Naive thymus-derived CD8-positive, alpha-beta T cell (primary cell): ENCODE data around the gene C10orf95. TPM values are rescaled to one million over a fixed set of nuclear protein-coding genes. Genes with fewer than 3 reads are reported as not detected.
"Not testable (repeated sequence)": the region's sequence is repeated elsewhere in the genome, so short reads cannot be mapped to it uniquely, and the experiment has no call there.

Experiments
- ATAC-seq, 2 donors: fragments of 150-1000 bp; cut with Tn5 transposase in 1 of 2; sonication (Bioruptor Pico), chemical (Tn5 transposase) in 1 of 2; 1 replicate in 1 of 2; 2 replicates in 1 of 2; pipeline ENCODE4 v1.10.0; 2021; ENCODE audit warnings: mild to moderate bottlenecking in 2 of 2, moderate library complexity in 2 of 2
- POLR2A ChIA-PET: fragments of 350-600 bp; sonication (Branson Sonifier 250); formaldehyde crosslinking; loops from one replicate; lab custom pipeline; 2021; ENCODE audit warnings: antibody characterized with exemption; lab: Charles Lee
- DNase-seq, 10 donors: peaks; one replicate each; pipeline versions ENCODE4 v3.0.0 to v3.0.0-alpha.2; 2020 to 2022
- H3K27ac Mint-ChIP-seq, 10 donors: one replicate each; pipeline ENCODE4 v1.8.0; 2020 to 2022; ENCODE audit warnings: mild to moderate bottlenecking in 10 of 10, mixed read lengths in 10 of 10, moderate library complexity in 4 of 10, inconsistent platforms in 1 of 10
- H3K27me3 Mint-ChIP-seq, 5 donors: one replicate each; pipeline ENCODE4 v1.8.0; 2021 to 2022; ENCODE audit warnings: mixed read lengths in 5 of 5
- H3K36me3 Mint-ChIP-seq, 3 donors: one replicate each; pipeline ENCODE4 v1.8.0; 2020 to 2022; ENCODE audit warnings: mixed read lengths in 3 of 3, mild to moderate bottlenecking in 2 of 3, inconsistent platforms in 1 of 3
- H3K4me1 Mint-ChIP-seq, 4 donors: one replicate each; pipeline ENCODE4 v1.8.0; 2021 to 2022; ENCODE audit warnings: mixed read lengths in 4 of 4
- H3K4me3 Mint-ChIP-seq, 10 donors: one replicate each; pipeline ENCODE4 v1.8.0; 2020 to 2022; ENCODE audit warnings: mild to moderate bottlenecking in 10 of 10, mixed read lengths in 10 of 10, moderate library complexity in 6 of 10, inconsistent platforms in 1 of 10
- H3K9me3 Mint-ChIP-seq, 9 donors: one replicate each; pipeline ENCODE4 v1.8.0; 2020 to 2022; ENCODE audit warnings: mixed read lengths in 9 of 9, mild to moderate bottlenecking in 3 of 9, inconsistent platforms in 1 of 9, moderate library complexity in 1 of 9
- polyA plus RNA-seq, 3 donors: library from polyadenylated mRNA; unstranded; fragments of 300-500 nt; fragmentation: Illumina TruSeq; gene quantifications; one replicate each; pipeline ENCODE4 v1.2.3, GENCODE V29; 2021
- total RNA-seq, 8 experiments: library from RNA in 2 of 8; stranded (reverse) in 2 of 8; gene quantifications; one replicate each; pipeline ENCODE4 v1.2.3 and lab custom pipeline; 2021 to 2026

Gene C10orf95
- total and polyA plus RNA-seq, 5 experiments from 2014 or later: 0.52 to 0.97 (median 0.68) TPM

GRCh38 chr10:102462512-102463054, 11.2 kb upstream of the C10orf95 start:
- no peak for ATAC-seq
- H3K4me3 Mint-ChIP-seq: peak overlapping the region in 9 of 10 donors; percentile 63 to 98 (median 91)
- peaks cover 28 to 42% (median 30%) of the 10 kb centered on the region in 4 donors for H3K4me1 Mint-ChIP-seq
- peak overlapping the region in 4 of 10 donors; percentile 17 to 86 (median 51) for H3K27ac Mint-ChIP-seq
- no peaks in the 10 kb centered on the region for H3K9me3 Mint-ChIP-seq
- H3K27me3 Mint-ChIP-seq: peaks cover 0 to 1% (median 0%) of the 10 kb centered on the region in 5 donors
- peaks cover 0 to 6% (median 0%) of the 10 kb centered on the region in 3 donors for H3K36me3 Mint-ChIP-seq
- POLR2A ChIA-PET: interaction anchor here (0.7 to 5.4 kb wide), 7 partner anchors 12 to 233 kb away, joined by 3 to 109 read pairs (median 18); partner anchors contain the start of genes C10orf95 and CUEDC2
- no peak for DNase-seq

GRCh38 chr10:102461187-102462054, 10.1 kb upstream of the C10orf95 start:
- no peaks in the 10 kb centered on the region for H3K9me3 Mint-ChIP-seq

GRCh38 chr10:102460836-102461186, 9.5 kb upstream of the C10orf95 start:
- Mint-ChIP-seq H3K4me3 (peak overlapping the region; percentile 86 to 98 (median 92)), H3K4me1 (peaks cover 28 to 44% (median 32%) of the 10 kb centered on the region in 4 donors), H3K9me3 (no peaks in the 10 kb centered on the region), H3K27me3 (peaks cover 0 to 1% (median 0%) of the 10 kb centered on the region in 5 donors), H3K36me3 (peaks cover 0 to 3% (median 3%) of the 10 kb centered on the region in 3 donors), H3K27ac (peak overlapping the region; percentile 57 to 91 (median 86))
- ATAC-seq (peak in 1 of 2 donors; percentile 18), DNase-seq (no peak)
- POLR2A ChIA-PET: interaction anchor here (0.7 to 5.4 kb wide), 12 partner anchors 11 to 213 kb away, joined by 3 to 109 read pairs (median 9); partner anchors contain the start of genes ACTR1A, C10orf95, CUEDC2 and FBXL15

More at GRCh38 chr10:102461187-102462054, 10.1 kb upstream of the C10orf95 start:
- Mint-ChIP-seq H3K4me3 (peak overlapping the region; percentile 86 to 98 (median 92)), H3K27me3 (peaks cover 0 to 1% (median 0%) of the 10 kb centered on the region in 5 donors), H3K36me3 (peaks cover 0 to 2% (median under 1%) of the 10 kb centered on the region in 3 donors), H3K4me1 (peaks cover 28 to 44% (median 32%) of the 10 kb centered on the region in 4 donors), H3K27ac (peak overlapping the region; percentile 73 to 93 (median 86))
- POLR2A ChIA-PET: interaction anchor here (0.5 to 5.4 kb wide), 13 partner anchors 11 to 296 kb away, joined by 3 to 109 read pairs (median 8); partner anchors contain the start of genes ACTR1A, C10orf95, CUEDC2 and FBXL15
- peak; percentile 99 to 100 for ATAC-seq
- DNase-seq: peak; percentile 85 to 95 (median 90)

GRCh38 chr10:102458656-102459055, 7.3 kb upstream of the C10orf95 start:
- ATAC-seq: no peak
- H3K27ac Mint-ChIP-seq: peak overlapping the region in 4 of 10 donors; percentile 44 to 88 (median 70)
- peaks cover 0 to 9% (median 3%) of the 10 kb centered on the region in 3 donors for H3K36me3 Mint-ChIP-seq
- DNase-seq: no peak
- H3K4me3 Mint-ChIP-seq: peak overlapping the region in 1 of 10 donors; percentile 48
- no peaks in the 10 kb centered on the region for H3K9me3 Mint-ChIP-seq
- POLR2A ChIA-PET: interaction anchor here (0.7 to 5.4 kb wide), 3 partner anchors 9 to 193 kb away, joined by 3 to 109 read pairs (median 10); partner anchors contain the start of genes C10orf95 and CUEDC2
- peaks cover 0 to under 1% (median 0%) of the 10 kb centered on the region in 5 donors for H3K27me3 Mint-ChIP-seq
- peaks cover 27 to 43% (median 35%) of the 10 kb centered on the region in 4 donors for H3K4me1 Mint-ChIP-seq

GRCh38 chr10:102457591-102458150, 6.3 kb upstream of the C10orf95 start:
- H3K27me3 Mint-ChIP-seq: no peaks in the 10 kb centered on the region
- H3K36me3 Mint-ChIP-seq: peaks cover 0 to 15% (median 3%) of the 10 kb centered on the region in 3 donors
- no peaks in the 10 kb centered on the region for H3K9me3 Mint-ChIP-seq
- H3K27ac Mint-ChIP-seq: peak overlapping the region in 9 of 10 donors; percentile 38 to 86 (median 56)
- peaks cover 24 to 42% (median 34%) of the 10 kb centered on the region in 4 donors for H3K4me1 Mint-ChIP-seq
- no peak for DNase-seq
- no peak for ATAC-seq
- H3K4me3 Mint-ChIP-seq: peak overlapping the region in 2 of 10 donors; percentile 10 to 41
- POLR2A ChIA-PET: interaction anchor here (0.6 to 2.5 kb wide), 2 partner anchors 9 to 25 kb away, joined by 4 to 10 read pairs; partner anchors contain the start of gene CUEDC2

GRCh38 chr10:102455893-102456471, 4.6 kb upstream of the C10orf95 start:
- Mint-ChIP-seq H3K4me1 (peaks cover 15 to 40% (median 26%) of the 10 kb centered on the region in 4 donors), H3K4me3 (no peak overlapping the region), H3K36me3 (peaks cover 0 to 22% (median 3%) of the 10 kb centered on the region in 3 donors), H3K27ac (peak overlapping the region in 5 of 10 donors; percentile 38 to 78 (median 58)), H3K27me3 (no peaks in the 10 kb centered on the region), H3K9me3 (no peaks in the 10 kb centered on the region)
- DNase-seq (no peak), ATAC-seq (no peak)
- POLR2A ChIA-PET: no interaction called here

- DNase-seq, H3K27me3 Mint-ChIP-seq, ATAC-seq, POLR2A ChIA-PET, H3K9me3 Mint-ChIP-seq: not testable (repeated sequence)
- Mint-ChIP-seq H3K4me3 (peak overlapping the region in 1 of 10 donors; percentile 11), H3K36me3 (peaks cover 0 to 22% (median 3%) of the 10 kb centered on the region in 3 donors), H3K4me1 (peaks cover 12 to 32% (median 21%) of the 10 kb centered on the region in 4 donors), H3K27ac (peak overlapping the region in 6 of 10 donors; percentile 33 to 85 (median 66))
These were observed 3.5 kb upstream of the C10orf95 start for GRCh38 chr10:102454662-102455487.

GRCh38 chr10:102453502-102453901, 2.2 kb upstream of the C10orf95 start:
- peaks cover 0 to 22% (median 3%) of the 10 kb centered on the region in 3 donors for H3K36me3 Mint-ChIP-seq
- POLR2A ChIA-PET: interaction anchor here (0.6 to 6.9 kb wide), 5 partner anchors 18 to 52 kb away, joined by 3 to 184 read pairs (median 59); partner anchors contain the start of genes CUEDC2 and FBXL15
- DNase-seq (no peak), ATAC-seq (no peak)
- H3K27me3 Mint-ChIP-seq: no peaks in the 10 kb centered on the region
- no peaks in the 10 kb centered on the region for H3K9me3 Mint-ChIP-seq
- peaks cover 10 to 36% (median 31%) of the 10 kb centered on the region in 4 donors for H3K4me1 Mint-ChIP-seq
- H3K4me3 Mint-ChIP-seq: no peak overlapping the region
- peak overlapping the region in 3 of 10 donors; percentile 55 to 81 (median 65) for H3K27ac Mint-ChIP-seq

GRCh38 chr10:102452672-102453340, 1.5 kb upstream of the C10orf95 start:
- no peaks in the 10 kb centered on the region for H3K9me3 Mint-ChIP-seq
- peak overlapping the region; percentile 5 to 89 (median 76) for H3K4me3 Mint-ChIP-seq
- DNase-seq (no peak), ATAC-seq (no peak)
- H3K27me3 Mint-ChIP-seq: no peaks in the 10 kb centered on the region
- POLR2A ChIA-PET: interaction anchor here (0.6 to 6.9 kb wide), 7 partner anchors 16 to 56 kb away, joined by 3 to 184 read pairs (median 59); partner anchors contain the start of genes CUEDC2, FBXL15 and NFKB2
- H3K27ac Mint-ChIP-seq: peak overlapping the region; percentile 9 to 83 (median 70)
- peaks cover 10 to 34% (median 31%) of the 10 kb centered on the region in 4 donors for H3K4me1 Mint-ChIP-seq
- peaks cover 0 to 22% (median 3%) of the 10 kb centered on the region in 3 donors for H3K36me3 Mint-ChIP-seq
